Esophagus mucosa (tissue), 1 donor: ENCODE data around the gene LMLN. TPM values are rescaled to one million over a fixed set of nuclear protein-coding genes. Genes with fewer than 3 reads are reported as not detected.
"Not testable (repeated sequence)": the region's sequence is repeated elsewhere in the genome, so short reads cannot be mapped to it uniquely, and the experiment has no call there.

Experiments
- ATAC-seq: fragments of 200-7000 bp; cut with Tn5 transposase; one replicate; pipeline ENCODE4 v1.9.1; 2020
- total RNA-seq: library from RNA; stranded (reverse); gene quantifications from one replicate; pipeline ENCODE4 v1.2.4, GENCODE V29; 2023
- donor health status: DM: yes; HTN: yes; CAD: no.

The LMLN gene
- total RNA-seq, 1 donor from 2014 or later: 5.7 TPM

DNA sequence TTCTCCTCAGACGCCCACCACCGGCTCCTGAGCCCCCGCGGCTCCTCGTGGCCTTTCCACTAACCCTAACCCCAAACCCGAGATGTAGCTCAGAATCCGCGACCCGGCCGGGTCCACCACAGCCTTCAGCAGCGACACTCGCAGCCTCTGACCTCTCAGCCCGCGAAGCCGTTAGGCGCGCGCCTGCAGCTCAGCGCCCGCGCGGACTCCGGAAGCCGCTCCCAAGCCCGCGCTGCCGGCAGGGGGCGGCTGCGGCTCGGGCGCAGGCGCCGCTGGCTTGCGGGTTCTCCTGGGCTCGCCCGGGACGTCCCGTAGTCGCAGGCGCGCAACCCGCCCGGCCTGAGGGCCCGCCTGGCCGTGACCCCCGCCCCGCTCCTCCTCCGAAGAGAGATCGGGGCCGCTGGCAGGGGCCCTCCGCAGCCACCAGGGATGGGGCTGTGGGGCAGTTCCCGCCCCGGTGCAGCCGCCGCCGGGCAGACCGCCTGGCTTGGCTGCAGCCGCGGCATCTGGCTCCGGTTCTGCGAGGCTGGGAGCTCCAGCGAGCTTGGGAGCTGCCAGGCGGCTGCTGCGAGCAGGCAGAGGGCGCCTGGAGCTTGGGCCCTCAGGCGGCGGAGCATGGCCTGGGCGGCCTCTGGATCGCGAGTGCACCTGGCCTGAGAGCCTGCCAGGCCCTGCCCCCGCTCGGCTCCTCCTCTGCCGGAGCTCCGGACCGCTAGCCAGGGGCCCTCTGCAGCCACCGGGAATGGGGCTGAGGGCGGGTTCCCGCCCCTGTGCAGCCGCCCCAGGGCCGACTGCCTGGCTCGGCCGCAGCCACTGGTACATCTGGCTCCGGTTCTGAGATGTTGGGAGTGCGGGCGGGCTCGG is 120.7 kb downstream of the LMLN start:
- peak; percentile 98 for ATAC-seq

GRCh38 chr3:198081421-198081844 is 121.4 kb downstream of the LMLN start:
- ATAC-seq: peak; percentile 6

DNA sequence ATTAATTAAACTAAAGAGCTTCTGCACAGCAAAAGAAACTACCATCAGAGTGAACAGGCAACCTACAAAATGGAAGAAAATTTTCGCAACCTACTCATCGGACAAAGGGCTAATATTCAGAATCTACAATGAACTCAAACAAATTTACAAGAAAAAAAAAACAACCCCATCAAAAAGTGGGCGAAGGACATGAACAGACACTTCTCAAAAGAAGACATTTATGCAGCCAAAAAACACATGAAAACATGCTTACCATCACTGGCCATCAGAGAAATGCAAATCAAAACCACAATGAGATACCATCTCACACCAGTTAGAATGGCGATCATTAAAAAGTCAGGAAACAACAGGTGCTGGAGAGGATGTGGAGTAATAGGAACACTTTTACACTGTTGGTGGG is 122.2 kb downstream of the LMLN start:
- ATAC-seq: not testable (repeated sequence)

DNA sequence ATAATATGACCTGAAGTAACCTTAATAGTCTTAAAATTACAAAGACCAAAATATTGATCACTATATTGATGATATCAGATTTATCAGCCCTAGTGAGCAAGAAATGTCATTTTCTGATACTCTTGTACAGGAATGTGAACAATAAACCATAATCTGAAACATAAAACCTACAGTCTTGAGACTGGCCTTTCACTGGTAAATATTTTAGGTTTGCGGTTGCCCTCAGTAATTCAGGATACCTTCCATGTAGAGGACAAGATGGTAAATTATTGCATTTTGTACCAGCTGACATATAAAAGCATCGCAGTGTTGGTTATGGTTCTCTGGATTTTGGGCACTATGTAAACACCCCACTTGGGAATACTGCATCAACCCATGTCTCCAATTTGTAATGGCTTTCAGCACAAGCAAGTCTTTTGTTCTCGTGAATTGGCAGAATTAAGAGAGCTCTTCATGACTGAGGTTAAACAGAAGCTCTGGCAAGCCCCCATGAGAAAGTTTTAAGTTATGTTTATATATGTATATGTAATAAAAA is 128.5 kb downstream of the LMLN start:
- ATAC-seq: no peak

DNA sequence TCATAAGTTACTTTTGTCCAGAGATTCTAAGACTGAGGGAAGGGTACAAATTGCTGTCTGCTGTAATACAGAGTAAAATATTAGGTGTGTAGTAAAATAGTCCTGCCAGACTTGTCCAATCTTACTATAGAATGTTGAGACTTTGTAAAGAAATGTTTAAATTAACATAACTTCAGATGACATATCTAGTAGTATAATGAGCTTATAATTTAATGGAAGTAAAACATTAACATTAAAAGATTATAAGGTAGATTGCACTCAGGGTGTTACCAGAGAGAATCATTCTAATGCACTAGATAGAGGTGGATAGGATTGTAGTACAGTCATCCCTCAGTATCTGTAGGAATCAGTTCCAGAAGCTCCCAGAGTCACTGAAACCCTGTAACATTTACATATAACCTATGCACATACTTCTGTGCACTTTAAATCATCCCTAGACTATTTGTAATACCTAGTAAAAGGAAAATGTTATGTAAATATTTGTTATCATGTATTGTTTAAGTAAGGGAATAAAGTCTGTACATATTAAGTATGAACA is 130.8 kb downstream of the LMLN start:
- no peak for ATAC-seq

- ATAC-seq: no peak
Observed at GRCh38 chr3:198092276-198092675, 132.3 kb downstream of the LMLN start.

DNA sequence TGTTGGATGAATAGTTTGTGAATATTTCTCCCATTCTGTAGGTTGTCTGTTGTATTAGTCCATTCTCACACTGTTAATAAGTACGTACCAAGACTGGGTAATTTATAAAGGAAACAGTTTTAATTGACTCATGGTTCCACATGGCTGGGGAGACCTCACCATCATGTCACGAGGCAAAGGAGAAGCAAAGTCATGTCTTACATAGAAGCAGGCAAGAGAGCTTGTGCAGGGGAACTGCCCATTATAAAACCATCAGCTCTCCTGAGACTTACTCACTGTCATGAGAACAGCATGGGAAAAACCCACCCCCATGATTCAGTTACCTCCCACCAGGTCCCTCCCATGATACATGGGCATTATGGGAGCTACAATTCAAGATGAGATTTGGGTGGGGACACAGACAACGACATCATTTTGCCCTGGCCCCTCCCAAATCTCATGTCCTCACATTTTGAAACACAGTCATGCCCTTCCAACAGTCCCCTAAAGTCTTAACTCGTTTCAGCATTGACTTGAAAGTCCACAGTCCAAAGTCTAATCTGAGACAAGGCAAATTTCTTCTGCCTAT is 133.2 kb downstream of the LMLN start:
- ATAC-seq: no peak

Other genes with a start within 250 kb of the LMLN start
- gene RUBCN, start 223.3 kb upstream of the LMLN start, total RNA-seq: 18.0 TPM
- gene FYTTD1, start 210.3 kb upstream of the LMLN start, total RNA-seq: 41.4 TPM
- gene LRCH3, start 169.0 kb upstream of the LMLN start, total RNA-seq: 20.8 TPM
- 1,002 TPM for gene RPL35A, start 10.0 kb upstream of the LMLN start, total RNA-seq